Large intestine (tissue), 3 donors: ENCODE data around the gene PROS1. TPM values are rescaled to one million over a fixed set of nuclear protein-coding genes. Genes with fewer than 3 reads are reported as not detected.
"Not testable (repeated sequence)": the region's sequence is repeated elsewhere in the genome, so short reads cannot be mapped to it uniquely, and the experiment has no call there.

Source experiments
- DNase-seq, 2 donors: peaks; one replicate each; pipeline versions ENCODE4 v3.0.0 to v3.0.0-alpha.2; 2013
- H3K27ac ChIP-seq: one replicate; pipeline ENCODE4 v1.5.1; 2013; ENCODE audit warnings: low read length
- H3K27me3 ChIP-seq: 2 replicates; pipeline ENCODE4 v1.6.1; 2013; ENCODE audit warnings: low read length; ENCODE audit not compliant: control insufficient read depth, insufficient read depth
- H3K36me3 ChIP-seq: 2 replicates; pipeline ENCODE4 v1.6.1; 2013; ENCODE audit warnings: low read length; ENCODE audit not compliant: control insufficient read depth, insufficient read depth
- H3K4me1 ChIP-seq: one replicate; pipeline ENCODE4 v1.6.1; 2013; ENCODE audit warnings: low read length; ENCODE audit not compliant: control insufficient read depth, insufficient read depth
- H3K4me3 ChIP-seq: one replicate; pipeline ENCODE4 v1.5.1; 2013; ENCODE audit warnings: low read length
- H3K9me3 ChIP-seq: one replicate; pipeline ENCODE4 v1.6.1; 2013; ENCODE audit warnings: mild to moderate bottlenecking, low read depth, low read length, moderate library complexity; ENCODE audit not compliant: control insufficient read depth
- WGBS: methylation state at CpG from one replicate; pipeline ENCODE4 v1.1.5; 2013; ENCODE audit warnings: low lambda C conversion rate; ENCODE audit not compliant: insufficient coverage; 5-methylcytosine and 5-hydroxymethylcytosine counted together
- polyA plus RNA-seq: library from polyadenylated mRNA; unstranded; fragments of 120-200 nt; gene quantifications from one replicate; pipeline ENCODE4 v1.2.1, GENCODE V29; 2013

PROS1 gene
- polyA plus RNA-seq, 1 donor, result 43.5 TPM

DNA sequence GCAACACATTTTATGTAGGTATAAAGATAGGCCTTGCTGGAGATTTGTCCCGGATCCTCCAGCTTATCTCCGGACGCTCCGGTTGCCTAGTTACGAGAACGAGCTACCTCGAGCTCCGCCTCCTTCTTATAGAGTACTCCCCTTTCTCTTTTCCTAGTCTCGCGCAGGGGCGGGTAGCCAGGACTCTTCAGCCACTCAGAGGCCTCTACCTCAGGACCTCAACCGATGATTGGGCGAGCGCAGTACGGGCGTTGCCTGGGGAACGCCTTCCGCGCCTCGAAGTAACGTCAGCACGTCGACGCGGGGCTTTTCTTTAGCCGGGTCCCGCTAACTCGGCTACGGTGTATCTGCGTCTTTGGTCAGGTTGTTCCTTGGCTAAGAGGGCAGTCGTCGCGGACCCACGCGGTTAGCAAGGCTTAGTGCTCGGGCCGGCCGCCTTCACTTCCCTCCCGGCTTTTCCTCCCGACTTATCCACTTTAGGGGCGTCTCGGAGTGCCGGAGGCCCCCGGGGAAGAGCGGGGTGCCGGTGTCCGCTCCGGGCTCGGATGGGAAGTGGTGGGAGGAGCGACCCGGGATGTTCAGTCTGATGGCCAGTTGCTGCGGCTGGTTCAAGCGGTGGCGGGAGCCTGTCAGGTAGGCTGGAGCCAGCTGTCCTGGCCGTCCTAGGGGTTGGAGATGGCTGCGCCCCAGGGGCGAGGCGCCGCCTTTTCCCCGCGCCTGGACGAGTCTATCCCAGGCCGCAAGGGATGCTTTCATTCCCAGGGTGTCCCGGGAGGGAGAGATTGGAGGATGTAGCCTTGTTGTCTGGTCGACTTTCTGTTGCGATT is 6.4 kb upstream of the PROS1 start, which contains the start of gene ARL13B:
Gene ARL13B, plus strand, starts transcription at position 306 of the 827 bp plus-strand sequence. Its CDS starts 269 bp downstream, at position 575.
- H3K27ac ChIP-seq, result peak within 1 kb of the TSS; percentile 83
- peaks cover 3% of the 10 kb centered on the region for H3K4me1 ChIP-seq
- no peaks in the 10 kb centered on the region for H3K36me3 ChIP-seq
- peak; percentile 98 to 99 for DNase-seq
- peak within 1 kb of the TSS; percentile 67 for H3K4me3 ChIP-seq
- no peaks in the 10 kb centered on the region for H3K9me3 ChIP-seq
- no peaks in the 10 kb centered on the region for H3K27me3 ChIP-seq
- WGBS, result no CpG with 5 or more reads among the region's 66 CpGs

DNA sequence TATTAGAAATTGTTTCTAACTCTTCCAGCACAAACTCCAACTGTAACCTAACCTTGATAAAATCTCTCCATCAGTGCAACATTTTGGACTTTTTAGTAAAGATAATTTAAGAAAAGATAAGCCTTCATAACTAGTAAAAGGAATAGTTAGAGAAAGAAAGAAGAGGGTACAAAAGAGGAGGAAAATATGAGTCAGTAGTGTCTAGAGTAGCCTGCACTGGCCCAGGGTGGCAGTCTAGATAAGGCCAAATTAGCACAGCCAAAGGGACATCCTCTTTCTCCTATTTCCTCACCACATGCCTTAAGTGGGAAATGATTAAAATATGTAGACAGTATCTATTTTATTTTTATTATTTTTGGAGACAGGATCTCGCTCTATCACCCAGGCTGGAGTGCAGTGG is 3.7 kb downstream of the PROS1 start:
- Histone ChIP-seq H3K4me1 (no peaks in the 10 kb centered on the region), H3K9me3 (peaks cover 3% of the 10 kb centered on the region), H3K4me3 (no peak overlapping the region), H3K27me3 (no peaks in the 10 kb centered on the region), H3K27ac (no peak overlapping the region), H3K36me3 (no peaks in the 10 kb centered on the region)
- no peak for DNase-seq
- WGBS, result 100% methylated on average over 1 of the region's 1 CpG

DNA sequence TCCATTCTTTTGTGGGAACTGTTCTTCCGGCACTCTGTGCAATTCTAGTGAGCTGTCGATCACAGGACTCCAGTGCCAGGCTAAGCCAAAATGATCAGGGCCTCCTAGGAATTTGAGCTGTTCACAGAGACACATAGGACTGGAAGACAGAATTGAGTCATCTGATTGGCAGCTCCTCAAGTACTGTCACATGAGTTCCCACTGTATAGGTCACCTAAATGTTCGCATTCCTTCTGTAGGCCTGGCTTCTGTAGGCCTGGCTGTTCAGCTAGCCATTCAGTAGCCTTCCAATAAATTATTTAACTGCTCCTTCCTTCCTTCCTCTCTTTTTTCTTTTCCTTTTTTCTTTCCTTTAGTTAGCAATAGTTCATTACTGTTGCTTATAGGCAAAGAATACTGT is 4.3 kb downstream of the PROS1 start:
- no peaks in the 10 kb centered on the region for H3K27me3 ChIP-seq
- H3K36me3 ChIP-seq, result no peaks in the 10 kb centered on the region
- no peaks in the 10 kb centered on the region for H3K4me1 ChIP-seq
- no peak overlapping the region for H3K27ac ChIP-seq
- DNase-seq, result no peak
- no peak overlapping the region for H3K4me3 ChIP-seq
- H3K9me3 ChIP-seq, result peaks cover 4% of the 10 kb centered on the region
- WGBS, result no CpG with 5 or more reads among the region's 3 CpGs

DNA sequence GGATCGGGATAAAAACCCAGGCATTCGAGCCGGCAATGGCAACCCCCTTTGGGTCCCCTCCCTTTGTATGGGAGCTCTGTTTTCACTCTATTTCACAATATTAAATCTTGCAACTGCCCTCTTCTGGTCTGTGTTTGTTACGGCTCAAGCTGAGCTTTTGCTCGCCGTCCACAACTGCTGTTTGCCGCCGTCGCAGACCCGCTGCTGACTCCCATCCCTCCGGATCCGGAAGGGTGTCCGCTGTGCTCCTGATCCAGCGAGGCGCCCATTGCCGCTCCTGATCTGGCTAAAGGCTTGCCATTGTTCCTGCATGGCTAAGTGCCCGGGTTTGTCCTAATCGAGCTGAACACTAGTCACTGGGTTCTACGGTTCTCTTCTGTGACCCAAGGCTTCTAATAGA is 8.6 kb downstream of the PROS1 start:
- not testable (repeated sequence) for DNase-seq, H3K27ac ChIP-seq, H3K9me3 ChIP-seq, H3K4me3 ChIP-seq, H3K27me3 ChIP-seq, H3K36me3 ChIP-seq, H3K4me1 ChIP-seq
- no CpG with 5 or more reads among the region's 19 CpGs for WGBS

DNA sequence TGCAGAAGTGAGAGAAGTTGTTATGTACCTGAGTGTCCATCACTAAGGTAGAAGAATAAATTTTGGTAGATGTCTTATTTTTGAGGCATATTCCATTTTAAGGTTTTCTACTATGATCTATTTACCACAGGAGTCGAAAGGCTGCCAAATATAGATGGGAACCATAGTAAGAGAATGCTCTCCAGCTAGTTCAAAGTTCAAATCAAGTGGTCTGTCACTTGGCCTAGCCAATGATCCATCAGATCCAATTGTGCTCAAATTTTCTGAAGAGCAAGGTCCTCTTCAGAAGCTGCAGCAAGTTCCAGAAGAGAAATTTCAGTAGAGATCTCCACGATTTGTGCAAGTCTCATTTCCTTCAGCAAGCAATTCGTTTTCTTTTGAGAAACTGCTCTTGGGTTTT is 10.9 kb downstream of the PROS1 start:
- WGBS, result no CpG with 5 or more reads among the region's 3 CpGs
- Histone ChIP-seq H3K4me3 (no peak overlapping the region), H3K27me3 (no peaks in the 10 kb centered on the region), H3K36me3 (no peaks in the 10 kb centered on the region), H3K4me1 (no peaks in the 10 kb centered on the region), H3K9me3 (peaks cover 6% of the 10 kb centered on the region), H3K27ac (no peak overlapping the region)
- no peak for DNase-seq

DNA sequence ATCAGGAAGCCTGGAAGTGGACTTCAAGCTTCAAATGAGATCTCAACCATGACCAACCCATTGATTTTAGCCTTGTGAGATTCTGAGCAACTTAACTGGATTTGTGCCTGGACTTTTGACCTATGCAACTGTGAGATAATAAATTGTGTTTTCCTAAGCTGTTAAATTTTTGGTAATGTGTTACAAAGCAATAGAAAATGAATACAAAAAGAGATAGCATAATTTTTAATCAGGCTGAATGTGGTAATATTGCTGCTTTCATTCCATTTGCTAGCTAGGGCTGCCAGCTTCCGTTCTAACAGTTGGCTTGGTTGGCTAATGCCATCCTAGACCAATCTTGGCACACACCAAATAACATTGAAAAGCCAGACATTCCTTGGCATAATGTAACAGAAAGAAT is 12.2 kb downstream of the PROS1 start:
- Histone ChIP-seq H3K4me1 (no peaks in the 10 kb centered on the region), H3K9me3 (peaks cover 6% of the 10 kb centered on the region), H3K36me3 (no peaks in the 10 kb centered on the region), H3K27me3 (no peaks in the 10 kb centered on the region), H3K4me3 (no peak overlapping the region), H3K27ac (no peak overlapping the region)
- DNase-seq, result peak in 1 of 2 donors; percentile 7
- no CpG with 5 or more reads among the region's 1 CpG for WGBS

DNA sequence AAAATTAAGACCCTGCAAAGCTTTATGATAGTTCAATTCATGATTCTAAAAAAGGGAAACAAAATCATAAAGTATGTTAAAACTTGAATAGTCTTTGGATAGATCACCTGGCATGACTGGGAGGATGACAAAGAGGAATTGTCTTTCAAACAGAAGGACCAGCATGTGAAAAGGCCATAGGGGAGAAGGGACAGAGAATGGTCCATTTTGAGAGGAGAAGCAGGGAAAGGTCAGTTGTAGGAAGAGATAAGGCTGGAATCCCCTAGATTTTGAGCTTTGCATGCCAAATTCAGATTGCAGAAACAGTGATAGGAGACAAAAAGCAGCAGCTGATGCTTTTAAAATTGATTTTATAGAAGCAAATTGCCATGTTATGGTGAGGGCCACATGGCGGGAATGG is 12.7 kb downstream of the PROS1 start:
- no peak for DNase-seq
- H3K9me3 ChIP-seq, result peaks cover 6% of the 10 kb centered on the region
- no peaks in the 10 kb centered on the region for H3K27me3 ChIP-seq
- H3K27ac ChIP-seq, result no peak overlapping the region
- H3K4me3 ChIP-seq, result no peak overlapping the region
- WGBS, result 100% methylated on average over 1 of the region's 1 CpG
- no peaks in the 10 kb centered on the region for H3K4me1 ChIP-seq
- no peaks in the 10 kb centered on the region for H3K36me3 ChIP-seq

DNA sequence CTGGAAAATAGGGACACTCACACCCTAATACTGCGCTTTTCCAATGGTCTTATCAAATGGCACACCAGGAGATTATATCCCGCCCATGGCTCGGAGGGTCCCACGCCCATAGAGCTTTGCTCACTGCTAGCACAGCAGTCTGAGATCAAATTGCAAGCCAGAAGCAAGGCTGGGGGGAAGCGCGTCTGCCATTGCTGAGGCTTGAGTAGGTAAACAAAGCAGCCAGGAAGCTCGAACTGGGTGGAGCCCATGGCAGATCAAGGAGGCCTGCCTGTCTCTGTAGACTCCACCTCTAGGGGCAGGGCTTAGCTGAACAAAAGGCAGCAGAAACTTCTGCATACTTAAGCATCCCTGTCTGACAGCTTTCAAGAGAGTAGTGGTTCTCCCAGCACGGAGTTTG is 23.7 kb downstream of the PROS1 start:
- H3K27ac ChIP-seq, DNase-seq, H3K27me3 ChIP-seq, H3K4me1 ChIP-seq, H3K4me3 ChIP-seq, H3K36me3 ChIP-seq, H3K9me3 ChIP-seq: not testable (repeated sequence)
- no CpG with 5 or more reads among the region's 8 CpGs for WGBS

DNA sequence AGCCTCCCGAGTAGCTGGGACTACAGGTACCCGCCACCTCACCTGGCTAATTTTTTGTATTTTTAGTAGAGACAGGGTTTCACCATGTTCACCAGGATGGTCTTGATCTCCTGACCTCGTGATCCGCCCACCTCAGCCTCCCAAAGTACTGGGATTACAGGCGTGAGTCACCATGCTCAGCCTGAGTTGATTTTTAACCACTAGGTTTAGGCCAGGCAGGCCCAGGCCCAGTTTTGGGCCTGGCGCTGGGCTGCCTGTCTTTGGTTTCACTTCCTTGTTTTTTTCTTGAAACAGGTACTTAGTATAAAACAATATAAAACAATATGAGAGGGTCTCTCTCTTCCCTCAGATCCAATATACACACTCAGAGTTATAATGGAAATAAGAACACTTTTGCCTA is 36.2 kb downstream of the PROS1 start:
- H3K4me1 ChIP-seq, H3K27ac ChIP-seq, H3K36me3 ChIP-seq, H3K27me3 ChIP-seq, DNase-seq, H3K4me3 ChIP-seq, H3K9me3 ChIP-seq: not testable (repeated sequence)
- WGBS, result 100% methylated on average over 1 of the region's 6 CpGs

DNA sequence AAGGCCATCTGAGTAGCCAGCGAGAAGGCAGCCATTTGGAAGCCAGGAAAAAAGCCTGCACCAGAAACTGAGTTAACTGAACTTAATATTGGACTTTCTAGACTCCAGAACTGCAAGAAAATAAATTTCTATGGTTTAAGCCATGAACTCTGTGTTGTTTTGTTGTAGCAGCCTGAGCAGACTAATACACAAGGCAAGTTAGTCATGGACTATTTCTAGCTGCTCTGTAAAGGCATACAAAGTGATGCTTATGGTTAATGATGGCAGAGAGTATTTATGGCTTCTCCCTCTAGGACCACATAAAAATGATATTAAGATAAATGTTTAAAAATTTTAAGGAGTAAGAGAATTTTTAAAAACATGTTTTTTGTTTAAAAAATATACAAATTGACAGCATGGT is 37.1 kb downstream of the PROS1 start:
- no CpG with 5 or more reads among the region's 1 CpG for WGBS
- H3K4me1 ChIP-seq, result no peaks in the 10 kb centered on the region

More for the DNA sequence above, 37.1 kb downstream of the PROS1 start:
- no peak overlapping the region for H3K27ac ChIP-seq
- no peaks in the 10 kb centered on the region for H3K27me3 ChIP-seq
- no peak overlapping the region for H3K4me3 ChIP-seq
- H3K9me3 ChIP-seq, result peaks cover 4% of the 10 kb centered on the region
- no peak for DNase-seq
- no peaks in the 10 kb centered on the region for H3K36me3 ChIP-seq
